Stimulated activated CD4-positive, alpha-beta T cell treated with anti-CD3 and anti-CD28 coated beads, Interleukin-15, amount 100 ng/mL, for 1 hour (primary cell): Measurements from ENCODE around the gene CEP43.

Source experiments
- DNase-seq, 2 donors: peaks; one replicate each; pipeline ENCODE4 v3.0.0-alpha.2; 2020; ENCODE audit warnings: low read depth in 1 of 2, low spot score in 1 of 2

The CEP43 gene

DNA sequence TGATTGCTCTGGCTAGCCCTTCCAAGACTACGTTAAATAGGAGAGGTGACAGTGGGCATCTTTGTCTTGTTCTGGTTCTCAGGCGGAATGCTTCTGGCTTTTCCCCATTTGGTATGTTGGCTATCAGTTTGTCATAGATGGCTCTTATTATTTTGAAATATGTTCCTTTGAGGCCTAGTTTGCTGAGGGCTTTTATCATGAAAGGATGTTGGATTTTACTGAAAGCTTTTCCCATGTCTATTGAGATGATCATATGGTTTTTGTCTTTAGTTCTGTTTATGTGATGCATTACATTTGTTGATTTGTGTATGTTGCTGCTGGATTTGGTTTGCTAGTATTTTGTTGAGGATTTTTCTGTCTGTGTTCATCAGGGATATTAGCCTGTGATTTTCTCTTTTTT lies 32.9 kb upstream of the CEP43 start:
- DNase-seq = no peak

DNA sequence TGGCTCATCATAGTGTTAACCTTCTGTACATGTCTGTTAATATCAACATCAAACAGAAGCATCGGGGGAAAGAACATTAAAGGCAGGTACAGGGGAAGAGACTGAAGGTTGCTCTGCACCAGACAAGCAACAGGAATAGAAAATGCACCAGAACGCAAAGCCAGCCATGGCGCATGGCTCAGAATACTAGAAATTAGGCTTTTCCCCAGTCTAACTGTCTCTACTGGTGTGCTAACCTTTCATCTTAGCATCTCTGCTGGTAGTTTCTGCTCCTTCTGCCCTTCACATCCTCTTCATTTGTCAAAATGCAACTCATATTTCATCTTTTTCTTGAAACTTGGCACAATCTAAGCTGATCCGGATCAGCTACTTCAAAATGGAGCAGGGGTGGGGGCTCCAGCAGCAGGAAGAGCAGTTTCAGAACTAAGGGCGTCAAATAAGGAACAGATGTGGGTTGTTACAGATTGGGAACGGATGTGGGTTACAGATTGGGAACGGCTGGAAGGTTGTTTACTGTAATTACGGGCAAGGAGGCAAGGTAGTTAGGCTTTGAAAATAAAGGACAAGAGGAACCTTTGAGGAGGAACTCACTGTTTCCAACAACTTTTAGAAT lies 29.7 kb upstream of the CEP43 start:
- DNase-seq = no peak

DNA sequence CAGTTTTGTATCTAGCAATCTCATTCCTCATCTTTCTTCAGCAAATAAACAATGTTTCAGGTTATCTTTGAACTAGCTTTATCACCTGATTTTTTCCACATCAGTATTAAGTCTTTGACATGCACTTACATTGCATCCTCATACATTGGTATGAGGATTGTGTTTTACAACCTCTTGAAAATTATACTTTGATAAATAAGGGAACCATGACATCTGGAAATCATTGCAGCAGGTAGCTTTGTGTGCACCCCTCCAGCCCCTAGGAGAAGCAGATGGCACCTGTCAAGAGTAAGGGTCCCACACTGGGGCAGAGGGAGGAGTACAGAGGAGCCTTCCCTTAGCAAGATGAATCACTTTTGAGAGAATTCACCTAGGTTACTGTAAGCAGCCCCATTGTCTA lies 29.1 kb upstream of the CEP43 start:
- DNase-seq = no peak

DNA sequence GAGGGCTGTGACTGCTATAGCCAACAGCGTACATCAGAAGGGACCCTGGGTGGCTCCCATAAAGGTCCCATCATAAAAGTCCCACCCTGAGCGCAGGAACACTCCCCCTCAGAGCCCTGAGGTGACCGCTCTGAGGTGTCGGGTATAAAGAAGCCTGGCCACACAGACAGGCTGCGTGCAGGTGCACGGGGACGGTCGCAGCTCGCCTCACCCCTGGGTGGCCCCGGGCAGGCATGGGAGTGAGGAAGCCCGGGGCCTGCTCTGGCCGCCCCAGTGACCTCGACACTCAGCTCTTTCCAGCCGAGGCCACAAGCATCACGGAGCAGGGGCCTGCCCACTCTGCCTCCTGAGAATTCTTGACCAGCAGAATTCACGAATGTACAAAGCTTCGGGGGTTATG lies 28.4 kb upstream of the CEP43 start:
- DNase-seq = no peak

DNA sequence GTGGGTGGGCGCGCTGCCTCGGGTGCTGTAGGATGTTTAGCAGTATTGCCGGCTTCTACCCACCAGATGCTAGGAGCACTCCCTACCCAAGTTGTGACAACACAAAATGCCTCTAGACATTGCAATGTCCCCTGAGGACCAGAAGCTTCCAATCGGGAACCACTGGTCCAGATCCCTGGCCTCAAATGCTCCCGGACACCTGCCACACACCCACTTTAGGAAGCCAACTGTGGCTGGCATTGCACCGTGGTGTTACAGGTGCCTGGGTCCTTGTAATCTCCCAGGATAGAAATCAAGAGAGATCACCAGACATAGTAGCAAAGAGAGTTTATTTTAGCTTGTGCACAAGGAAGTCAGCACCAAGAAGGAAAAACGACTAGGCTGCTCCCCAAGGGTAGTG lies 27.9 kb upstream of the CEP43 start:
- DNase-seq = no peak

DNA sequence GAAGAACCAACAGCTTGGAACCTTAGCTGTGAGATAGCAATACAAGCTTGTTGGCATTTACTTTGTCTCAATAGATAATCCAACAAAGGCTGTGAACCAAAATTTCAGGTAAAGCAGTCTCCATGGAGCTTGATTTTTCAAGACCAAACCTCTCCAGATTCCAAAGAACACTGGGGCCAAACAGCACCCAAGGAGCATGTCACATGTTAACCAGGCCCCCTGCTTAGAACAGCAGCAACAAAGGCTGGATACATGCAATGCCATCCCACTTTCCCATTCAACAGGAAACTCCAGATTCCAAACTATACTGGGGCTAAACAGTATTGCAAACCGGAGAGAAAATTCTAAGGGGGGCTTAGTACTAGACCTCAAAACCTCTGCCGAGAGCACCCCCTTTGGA lies 27.1 kb upstream of the CEP43 start:
- DNase-seq = no peak

DNA sequence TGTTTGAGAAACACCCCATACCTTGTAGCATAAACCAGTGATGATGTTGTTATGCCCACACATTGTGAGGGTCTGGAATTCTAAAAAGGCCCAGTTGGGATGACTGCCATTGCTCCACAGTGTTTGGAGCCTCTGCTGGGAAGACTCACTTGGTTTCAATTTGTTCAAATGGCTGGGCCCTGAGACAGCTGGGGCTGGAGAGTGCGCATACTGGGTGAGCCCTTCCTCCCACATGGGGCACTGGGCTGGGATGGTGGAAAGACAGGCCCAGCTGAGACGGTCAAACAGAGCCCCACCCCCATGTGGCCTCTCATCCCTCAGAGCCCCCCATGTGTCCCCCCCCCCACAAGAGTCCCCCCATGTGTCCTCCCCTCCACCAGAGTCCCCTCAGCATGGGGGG lies 22.6 kb upstream of the CEP43 start:
- DNase-seq = no peak

DNA sequence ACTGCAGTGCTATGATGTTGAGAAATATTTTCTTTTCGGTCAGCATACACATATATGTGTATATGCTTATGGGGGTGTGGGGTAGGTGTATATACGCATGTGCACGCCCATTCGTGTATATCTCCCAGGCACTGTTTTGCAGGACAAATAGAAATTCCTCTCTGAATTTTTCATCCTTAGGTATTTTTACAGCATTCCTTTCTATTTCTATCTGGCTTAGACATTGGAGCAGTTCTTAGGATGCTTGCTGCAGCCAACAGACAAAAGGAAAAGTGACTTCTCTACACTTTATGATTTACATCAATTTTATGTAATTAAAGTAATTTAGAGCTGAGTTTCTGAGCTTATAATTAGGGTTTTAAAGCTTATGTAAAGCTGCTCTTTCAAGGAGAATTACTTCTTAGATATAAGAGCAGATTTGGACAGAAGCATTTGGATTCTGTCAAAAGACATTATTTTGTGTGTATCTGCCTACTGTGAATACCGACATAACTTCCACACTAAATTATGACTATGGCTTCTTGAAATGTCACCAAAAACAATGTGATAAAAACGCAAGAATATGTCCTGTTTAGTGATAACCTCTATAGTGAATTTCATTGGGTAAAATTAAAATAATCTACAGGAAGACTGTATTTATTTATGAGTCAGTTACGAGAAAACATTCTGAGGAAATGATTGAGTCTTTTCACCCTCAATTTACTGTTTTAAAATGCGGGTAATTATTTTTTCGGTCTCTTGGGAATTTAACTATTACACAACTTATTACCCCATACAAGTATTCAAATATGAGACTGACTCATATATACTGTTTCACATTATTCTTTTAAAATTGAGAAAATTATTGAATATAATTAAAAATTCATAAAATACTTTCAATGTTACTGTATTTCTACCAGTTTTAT lies 21.3 kb upstream of the CEP43 start:
- no peak for DNase-seq

DNA sequence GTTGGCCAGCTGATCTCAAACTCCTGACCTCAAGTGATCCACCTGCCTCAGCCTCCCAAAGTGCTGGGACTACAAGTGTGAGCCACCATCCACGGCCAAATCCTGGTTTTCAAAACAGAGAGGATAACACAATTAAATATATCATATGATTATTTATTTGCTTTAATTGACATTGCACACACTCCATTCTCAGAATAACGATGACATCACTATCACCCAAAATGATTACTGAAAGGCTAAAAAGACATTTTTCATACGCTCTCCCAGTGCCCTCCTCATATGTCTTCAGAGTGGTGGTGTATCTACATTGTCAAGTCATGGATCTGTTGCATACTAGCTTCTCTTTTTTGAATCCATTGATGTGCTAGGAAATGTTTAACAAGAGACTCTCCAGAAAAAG lies 18.5 kb upstream of the CEP43 start:
- no peak for DNase-seq

DNA sequence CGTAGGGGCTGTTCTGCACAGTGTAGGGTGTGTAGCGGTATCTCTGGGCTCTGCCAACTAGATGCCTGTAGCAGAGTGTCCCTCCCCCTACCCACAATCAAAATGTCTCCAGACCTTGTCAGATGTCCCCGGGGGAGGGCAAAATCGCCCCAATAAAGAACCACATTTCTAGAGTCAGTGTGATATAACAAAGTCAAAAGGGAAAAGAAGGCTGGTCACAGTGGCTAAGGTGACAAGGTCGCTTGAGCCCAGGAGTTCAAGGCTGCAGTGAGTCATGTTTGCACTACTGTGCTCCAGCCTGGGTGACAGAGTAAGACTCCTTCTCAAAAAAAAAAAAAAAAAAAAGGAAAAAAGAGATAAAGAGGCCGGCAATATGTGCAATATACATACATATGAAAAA lies 11.7 kb upstream of the CEP43 start:
- no peak for DNase-seq

DNA sequence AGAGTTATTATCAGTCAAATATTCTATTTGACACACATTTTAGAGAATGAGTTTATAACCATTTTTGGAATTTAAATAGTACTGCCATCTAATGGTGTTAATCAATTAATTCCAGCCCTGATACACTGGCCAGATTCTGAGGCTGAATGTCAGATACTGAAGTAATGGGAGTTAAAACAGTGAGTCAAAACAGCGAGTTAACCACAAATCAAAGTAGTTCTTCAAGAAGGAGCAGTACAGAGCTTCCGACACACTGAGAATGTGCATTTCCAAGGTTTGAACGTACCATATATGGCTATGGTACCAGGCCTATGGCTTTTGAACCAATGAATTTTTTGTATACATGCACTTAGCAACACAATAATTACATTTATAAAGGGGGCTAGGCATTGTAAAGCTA lies 11.3 kb upstream of the CEP43 start:
- no peak for DNase-seq

DNA sequence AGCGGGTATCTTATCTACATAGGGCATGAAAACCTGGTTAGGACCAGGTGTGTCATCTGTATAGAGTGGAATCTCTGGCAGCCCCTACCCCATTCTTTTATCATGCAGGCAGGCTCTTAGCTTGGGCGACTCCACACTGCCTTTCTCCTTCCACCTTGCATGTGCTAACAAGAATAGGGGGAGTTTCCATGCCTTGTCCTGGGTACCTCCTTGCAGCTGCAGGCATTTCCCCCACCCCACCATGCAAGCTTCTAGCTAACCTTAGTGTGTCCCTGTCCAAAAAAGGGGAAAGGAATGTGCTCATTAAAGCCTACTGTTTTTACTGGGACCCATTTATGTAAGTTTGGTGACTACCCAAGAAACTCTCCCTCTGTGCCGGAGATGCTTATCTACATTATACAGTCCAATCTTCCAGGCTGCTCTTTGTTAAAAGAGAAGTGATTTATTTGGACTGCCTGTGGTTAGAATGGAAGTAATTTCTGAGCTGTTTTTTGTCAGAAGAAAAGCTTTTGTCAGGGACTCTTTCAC lies 10.5 kb upstream of the CEP43 start:
- DNase-seq = no peak

DNA sequence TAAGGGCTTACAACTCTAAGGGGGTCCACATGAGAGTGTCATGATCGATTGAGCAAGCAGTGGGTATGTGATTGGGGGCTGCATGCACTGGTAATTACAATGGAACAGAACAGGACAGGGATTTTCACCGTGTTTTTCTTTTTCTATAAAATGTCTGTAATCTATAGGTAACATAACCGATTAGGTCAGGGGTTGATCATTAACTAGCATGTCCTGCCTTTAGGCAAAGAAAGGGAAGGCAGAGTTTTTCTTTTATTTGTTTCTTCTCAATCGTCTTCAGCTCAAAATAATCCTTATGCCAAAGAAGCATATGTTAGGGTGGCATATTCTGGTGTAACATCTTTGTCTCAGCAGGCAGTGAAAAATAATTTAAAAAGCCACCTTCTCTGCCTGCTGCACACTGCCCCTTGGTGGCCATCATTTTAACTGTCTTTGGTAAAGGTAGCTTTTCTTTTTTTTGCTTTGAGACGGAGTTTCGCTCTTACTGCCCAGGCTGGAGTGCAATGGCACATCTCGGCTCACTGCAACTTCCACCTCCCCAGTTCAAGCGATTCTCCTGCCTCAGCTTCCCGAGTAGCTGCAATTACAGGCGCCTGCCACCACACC lies 9.7 kb upstream of the CEP43 start:
- peak in 1 of 2 donors; percentile 12 for DNase-seq

DNA sequence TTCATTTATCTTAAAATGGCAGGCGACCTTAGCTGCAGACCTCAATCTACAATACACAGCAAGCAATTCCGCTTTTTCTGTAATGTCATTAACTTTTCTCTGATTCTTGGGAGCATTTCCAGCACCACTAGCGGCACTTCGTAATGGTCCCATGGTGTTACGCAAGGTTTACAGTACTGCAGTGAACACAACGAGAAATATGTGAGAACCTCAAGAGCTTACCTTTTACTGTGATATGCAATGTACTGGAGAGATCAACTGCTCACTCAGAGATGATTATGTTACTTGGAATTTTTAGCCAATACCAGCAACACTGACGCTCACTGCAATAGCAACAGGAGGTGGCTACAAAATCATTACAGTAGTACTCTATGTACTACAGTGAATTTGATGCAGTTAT lies 2.8 kb upstream of the CEP43 start:
- DNase-seq = no peak

DNA sequence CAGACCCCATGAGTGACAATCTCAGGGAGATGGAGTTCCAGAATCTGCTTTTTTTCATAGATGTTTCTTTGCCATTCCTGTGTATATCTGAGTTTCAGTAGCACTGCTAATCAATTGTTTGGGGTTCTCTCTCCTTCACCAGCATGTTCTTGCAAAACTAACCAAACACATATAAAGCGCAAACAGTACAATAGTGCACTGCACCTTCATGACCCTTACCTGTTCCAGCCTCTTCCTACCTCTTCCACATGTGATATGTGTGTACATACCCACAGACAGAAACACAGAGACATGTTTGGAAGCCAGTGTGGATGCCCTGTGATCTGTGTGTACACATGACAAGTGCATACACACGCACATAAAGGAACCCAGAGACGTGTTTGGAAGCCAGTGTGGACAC lies 1.8 kb upstream of the CEP43 start:
- DNase-seq = no peak

DNA sequence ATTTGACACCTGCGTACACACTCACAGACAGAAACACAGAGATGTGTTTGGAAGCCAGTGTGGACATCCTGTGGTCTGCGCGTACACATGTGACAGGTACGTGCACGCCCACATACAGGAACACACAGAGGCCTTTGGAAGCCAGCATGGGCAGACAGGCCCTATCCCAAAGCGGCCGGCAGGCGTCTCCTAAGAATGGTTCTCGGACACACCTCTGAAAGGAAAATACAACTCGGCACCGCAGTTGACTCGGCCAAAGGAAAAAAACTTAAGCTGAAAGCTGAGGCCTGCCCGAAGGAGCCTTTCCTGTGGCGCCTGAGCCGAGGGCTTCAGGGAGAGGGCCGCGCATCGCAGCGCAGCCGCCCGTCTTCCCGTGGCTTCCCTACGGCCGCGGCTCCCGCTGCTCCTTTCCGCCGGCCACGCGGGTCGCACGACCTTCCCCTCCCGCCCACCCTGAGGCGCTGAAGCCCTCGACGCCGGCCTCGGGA lies 1.4 kb upstream of the CEP43 start:
- DNase-seq = peak; percentile 12 to 17

DNA sequence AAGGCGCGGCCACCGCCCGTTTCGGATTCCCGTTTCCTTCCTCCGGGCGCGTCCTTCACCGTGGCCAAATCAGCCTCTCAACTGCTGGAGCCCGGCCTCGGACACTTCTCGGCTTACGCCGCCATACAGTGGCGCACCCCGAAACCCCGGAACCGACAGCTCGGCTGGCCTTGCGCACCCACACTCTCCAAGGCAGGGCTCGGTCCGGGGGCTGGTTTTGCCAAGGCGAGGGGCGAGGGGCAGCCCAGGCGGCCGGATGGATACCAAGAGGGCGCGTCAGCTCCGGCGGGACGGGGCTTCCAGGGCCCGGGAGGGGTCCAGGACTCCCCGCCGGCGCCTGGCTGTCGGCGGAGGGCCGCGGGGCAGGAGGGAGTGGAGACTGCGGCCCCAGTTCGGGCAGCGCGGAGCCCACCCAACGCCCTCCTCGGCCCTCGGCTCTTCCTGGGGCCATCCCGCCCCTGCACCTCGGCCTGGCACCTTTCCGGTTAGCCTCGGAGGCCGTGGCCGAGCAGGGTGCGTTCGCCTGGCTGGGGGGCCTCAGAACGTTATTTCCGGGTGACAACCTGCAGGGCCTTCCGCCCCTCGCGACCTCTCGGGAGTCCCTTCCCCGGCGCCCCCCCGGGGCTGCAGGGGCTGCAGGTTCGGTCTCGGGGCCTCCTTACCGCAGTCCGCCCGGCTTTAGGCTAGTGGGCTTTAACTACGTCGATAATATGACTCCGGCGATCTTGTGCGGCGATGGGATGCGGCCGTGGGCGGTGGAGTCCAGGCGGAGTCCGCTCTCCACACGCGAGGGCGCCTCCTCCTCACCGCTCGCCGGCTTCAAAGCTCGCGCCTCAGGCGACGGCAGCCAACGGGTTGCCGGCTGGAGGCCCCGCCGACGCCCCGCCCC lies 697 bp upstream of the CEP43 start:
- DNase-seq = peak in 1 of 2 donors; percentile 9

DNA sequence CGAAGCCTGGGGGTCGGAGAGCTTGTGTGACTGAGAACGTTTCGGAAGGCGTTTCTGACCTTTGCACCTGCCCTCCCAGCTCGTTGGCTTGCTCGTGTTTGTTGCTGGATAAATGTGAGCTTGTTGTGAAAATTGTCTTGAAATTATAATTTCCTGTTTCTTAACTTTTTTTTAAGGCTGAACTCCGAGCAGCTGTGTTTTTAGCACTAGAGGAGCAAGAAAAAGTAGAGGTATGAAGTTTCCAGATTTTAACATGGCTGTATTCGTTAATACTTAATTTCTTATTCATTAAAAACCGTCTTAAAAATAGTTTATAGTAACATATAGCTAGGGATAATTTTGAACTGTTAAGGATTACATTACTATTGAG lies 672 bp downstream of the CEP43 start:
- DNase-seq = no peak

DNA sequence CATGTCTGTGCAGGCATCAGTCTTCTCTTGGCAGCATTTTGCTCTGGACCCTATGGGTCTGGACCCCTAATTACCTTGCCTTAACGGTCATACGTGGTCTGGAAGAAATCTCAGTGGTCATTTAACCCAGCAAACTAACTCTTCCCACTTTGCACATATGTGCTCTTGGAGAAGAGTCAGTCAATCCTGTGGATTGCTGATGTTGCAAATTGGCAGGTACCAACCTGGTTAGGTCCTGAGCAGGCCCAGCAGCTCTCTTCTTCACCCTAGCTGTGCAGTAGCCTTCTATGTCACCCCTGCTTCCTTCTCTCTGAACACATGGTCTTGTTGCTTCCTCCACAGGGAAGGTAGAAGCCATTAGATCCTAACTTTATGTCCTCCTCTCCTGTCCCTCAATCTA lies 1.6 kb downstream of the CEP43 start:
- no peak for DNase-seq

DNA sequence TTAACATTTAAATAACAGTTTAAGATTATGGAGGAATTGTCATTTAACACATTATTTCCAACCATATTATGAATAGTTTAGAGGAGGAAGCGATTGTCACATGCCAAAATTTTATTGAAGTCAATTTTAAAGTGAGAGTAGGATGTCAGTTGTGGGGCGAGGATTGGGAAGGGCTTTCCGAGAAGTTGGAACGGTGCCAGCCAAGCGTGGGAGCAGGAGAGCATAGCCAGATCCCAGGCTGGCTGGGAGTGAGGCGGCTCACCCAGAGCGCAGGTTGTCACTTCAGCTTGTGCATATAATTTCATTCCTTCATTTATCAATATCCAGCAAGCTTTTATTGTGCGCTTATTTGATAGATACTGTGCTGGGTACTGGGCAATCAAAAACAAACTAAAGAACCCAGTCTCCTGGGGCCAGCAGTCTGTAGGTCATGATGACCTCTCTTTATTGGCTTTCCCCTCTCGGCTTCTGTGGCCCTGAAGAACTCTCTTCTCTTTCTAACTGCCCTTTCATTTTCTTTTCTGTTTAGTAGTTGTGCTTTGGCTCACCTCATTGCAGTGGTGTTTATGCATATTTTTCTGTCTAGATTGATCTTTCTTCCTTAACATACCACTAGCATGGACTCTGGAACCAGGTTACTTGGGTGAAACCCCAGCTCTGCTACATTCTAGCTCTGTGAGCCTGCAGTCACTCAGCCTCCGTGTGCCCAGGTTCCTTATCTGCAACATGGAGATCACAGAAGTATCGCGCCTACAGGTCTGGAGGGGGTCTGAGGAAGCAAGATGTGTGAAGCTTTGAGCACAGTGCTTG lies 6.4 kb downstream of the CEP43 start:
- DNase-seq = no peak
